IgD-negative memory B cell (primary cell): ENCODE results near the gene DDN. TPM values are rescaled to one million over a fixed set of nuclear protein-coding genes. Genes with fewer than 3 reads are reported as not detected.
A peak's percentile ranks its signal among the peaks of the same experiment; 100 is the strongest.

Experiments
- H3K27ac Mint-ChIP-seq, 3 donors: one replicate each; pipeline ENCODE4 v1.8.0; 2020 to 2022; ENCODE audit warnings: mild to moderate bottlenecking in 3 of 3, mixed read lengths in 3 of 3, moderate library complexity in 1 of 3
- H3K27me3 Mint-ChIP-seq: one replicate; pipeline ENCODE4 v1.8.0; 2021; ENCODE audit warnings: mixed read lengths
- H3K36me3 Mint-ChIP-seq: one replicate; pipeline ENCODE4 v1.8.0; 2020; ENCODE audit warnings: mild to moderate bottlenecking, mixed read lengths
- H3K4me1 Mint-ChIP-seq, 3 donors: one replicate each; pipeline ENCODE4 v1.8.0; 2020 to 2022; ENCODE audit warnings: mixed read lengths in 3 of 3, mild to moderate bottlenecking in 1 of 3
- H3K4me3 Mint-ChIP-seq, 4 donors: one replicate each; pipeline ENCODE4 v1.8.0; 2020 to 2022; ENCODE audit warnings: mild to moderate bottlenecking in 4 of 4, mixed read lengths in 4 of 4, moderate library complexity in 3 of 4
- H3K9me3 Mint-ChIP-seq, 3 donors: one replicate each; pipeline ENCODE4 v1.8.0; 2020 to 2021; ENCODE audit warnings: mixed read lengths in 3 of 3, mild to moderate bottlenecking in 1 of 3
- polyA plus RNA-seq: library from polyadenylated mRNA; unstranded; fragments of 300-500 nt; fragmentation: Illumina TruSeq; gene quantifications from one replicate; pipeline ENCODE4 v1.2.3, GENCODE V29; 2021

DDN gene
- polyA plus RNA-seq, 1 donor from 2014 or later: not detected

DNA sequence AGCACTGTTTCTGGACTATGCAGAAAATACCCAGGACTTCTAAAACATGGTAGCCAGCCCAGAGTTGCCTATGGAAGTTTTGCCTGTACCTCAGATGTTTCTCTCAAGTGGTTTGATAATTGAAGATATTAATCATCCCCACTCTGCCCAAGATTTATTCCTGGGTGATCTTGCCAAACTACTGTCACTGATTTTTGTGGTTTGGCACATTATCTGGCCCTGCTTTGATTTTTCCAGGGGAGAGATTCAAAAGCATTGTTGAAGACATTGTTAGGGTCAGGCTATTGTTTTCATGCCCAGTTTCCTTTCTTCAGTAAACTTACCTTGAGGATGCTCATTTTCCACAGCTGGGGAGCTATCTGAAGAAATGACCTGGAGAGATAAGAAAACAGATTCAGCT lies 13.6 kb upstream of the DDN start:
- H3K36me3 Mint-ChIP-seq: peaks cover 7% of the 10 kb centered on the region
- H3K27me3 Mint-ChIP-seq: peaks cover 1% of the 10 kb centered on the region
- peaks cover 8 to 18% (median 17%) of the 10 kb centered on the region in 3 donors for H3K4me1 Mint-ChIP-seq
- H3K4me3 Mint-ChIP-seq: no peak overlapping the region
- H3K27ac Mint-ChIP-seq: no peak overlapping the region
- H3K9me3 Mint-ChIP-seq: no peaks in the 10 kb centered on the region

DNA sequence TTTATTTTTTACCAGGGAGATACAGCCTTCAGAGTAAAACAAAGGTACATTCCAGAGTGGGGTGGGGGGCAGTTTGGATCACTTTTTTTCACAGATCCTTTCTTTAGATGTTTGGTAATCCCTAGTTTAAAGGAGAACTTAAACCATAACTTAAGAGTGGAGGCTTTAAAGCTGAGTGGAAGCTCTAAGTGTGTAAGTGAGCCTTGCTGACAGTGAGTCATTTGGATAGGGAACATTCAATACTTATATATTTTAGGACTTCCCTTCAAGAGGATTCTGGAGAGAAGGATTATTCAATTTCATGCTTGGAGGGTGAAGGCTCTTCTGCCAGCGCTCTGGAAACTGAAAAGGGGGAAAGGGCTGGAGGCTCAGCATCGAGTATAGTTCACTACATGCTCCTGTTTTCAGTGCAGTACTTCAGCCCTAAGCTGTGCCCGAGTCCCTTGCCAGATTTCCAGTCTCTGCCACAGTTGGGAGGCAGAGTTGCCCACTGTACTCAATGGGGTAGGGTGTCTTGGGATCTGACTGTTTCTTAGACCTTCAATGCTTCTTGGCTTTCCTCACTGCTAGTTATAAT lies 11.0 kb upstream of the DDN start:
- Mint-ChIP-seq H3K27ac (no peak overlapping the region), H3K27me3 (peaks cover 1% of the 10 kb centered on the region), H3K4me1 (peaks cover 1 to 2% (median 2%) of the 10 kb centered on the region in 3 donors), H3K4me3 (no peak overlapping the region), H3K36me3 (peaks cover 7% of the 10 kb centered on the region), H3K9me3 (no peaks in the 10 kb centered on the region)

DNA sequence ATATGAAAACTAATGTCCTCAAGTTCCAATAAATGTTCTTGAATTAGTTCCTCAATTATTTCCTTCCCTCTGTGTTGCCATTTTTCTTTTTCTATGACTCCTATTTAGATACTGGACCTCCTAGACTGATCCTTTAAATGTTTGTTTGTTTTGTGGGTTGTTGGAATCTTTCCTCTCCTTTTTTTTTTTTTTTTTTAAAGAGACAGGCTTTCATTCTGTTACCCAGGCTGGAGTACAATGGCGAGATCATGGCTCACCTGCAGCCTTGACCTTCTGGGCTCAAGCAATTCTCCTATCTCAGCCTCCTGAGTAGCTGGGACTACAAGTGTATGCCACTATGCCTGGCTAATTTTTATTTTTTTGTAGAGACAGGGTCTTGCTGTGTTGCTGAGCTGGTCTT lies 9.8 kb upstream of the DDN start:
- Mint-ChIP-seq H3K4me3 (no peak overlapping the region), H3K27ac (no peak overlapping the region), H3K4me1 (no peaks in the 10 kb centered on the region), H3K36me3 (peaks cover 12% of the 10 kb centered on the region), H3K27me3 (peaks cover 1% of the 10 kb centered on the region), H3K9me3 (no peaks in the 10 kb centered on the region)

DNA sequence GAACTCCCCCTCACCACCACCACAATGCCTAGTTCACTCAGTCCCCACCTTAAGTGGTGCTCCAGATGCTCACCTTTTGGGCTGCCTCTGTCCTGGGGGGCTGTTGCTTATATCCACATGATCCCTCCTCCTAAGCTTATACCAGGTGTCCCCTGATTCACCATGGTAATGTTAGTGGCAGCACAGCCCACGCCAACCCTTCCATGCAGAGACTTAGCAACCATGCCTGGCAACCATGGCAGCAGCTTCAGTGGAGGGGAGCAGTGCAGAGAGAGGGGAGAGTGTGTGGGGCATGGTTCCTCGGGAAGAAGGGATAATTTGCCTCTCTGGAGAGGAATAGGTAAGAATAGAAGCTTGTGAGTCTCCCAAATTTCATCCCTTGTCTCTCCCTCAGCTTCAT lies 1.2 kb upstream of the DDN start:
- Mint-ChIP-seq H3K27ac (peak overlapping the region in 1 of 3 donors; percentile 49), H3K27me3 (peaks cover 17% of the 10 kb centered on the region), H3K36me3 (peaks cover 16% of the 10 kb centered on the region), H3K9me3 (no peaks in the 10 kb centered on the region), H3K4me1 (peaks cover 11 to 19% (median 13%) of the 10 kb centered on the region in 3 donors), H3K4me3 (peak overlapping the region; percentile 30 to 72 (median 62))

DNA sequence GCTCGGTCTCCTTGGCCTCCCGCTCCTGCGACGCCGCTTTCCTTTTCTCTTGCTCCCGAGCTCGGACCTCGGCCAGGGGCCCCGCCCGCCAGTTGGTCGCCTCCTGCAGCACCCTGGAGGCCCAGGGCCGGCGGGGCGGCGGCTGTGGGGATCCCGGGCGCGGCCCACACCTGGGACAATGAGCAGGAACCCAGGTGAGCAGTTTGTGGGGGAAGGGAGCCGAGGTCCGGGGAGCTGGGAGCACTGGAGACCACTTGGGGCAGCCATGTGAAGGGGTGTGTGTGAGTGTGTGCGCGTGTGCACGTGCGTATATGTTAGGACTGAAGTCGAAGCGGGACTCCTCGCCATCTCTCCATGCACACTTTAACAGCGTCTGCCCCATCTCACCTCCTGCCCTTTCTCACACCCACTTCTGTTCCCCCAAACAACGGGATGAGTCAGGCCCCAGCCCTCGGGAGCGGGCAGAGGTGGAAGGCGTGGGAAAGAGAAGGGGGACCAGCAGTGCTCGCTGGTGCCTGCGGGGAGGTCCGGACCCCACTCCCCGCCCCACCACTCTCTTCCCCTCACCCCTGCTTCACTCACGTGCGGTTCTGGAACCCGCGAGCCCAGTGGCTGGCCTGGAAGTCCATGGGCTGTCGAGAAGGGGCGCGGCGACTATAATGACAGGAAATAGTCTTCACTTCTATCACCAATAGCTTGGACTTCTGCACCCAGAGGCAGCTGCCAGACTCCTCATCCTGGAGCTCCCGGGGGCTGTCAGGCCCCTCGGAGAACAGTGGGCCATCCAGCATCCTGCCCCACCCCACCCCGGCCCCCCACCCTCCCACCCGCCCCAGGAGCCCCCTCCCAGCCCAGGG lies 450 bp downstream of the DDN start:
- H3K27me3 Mint-ChIP-seq: peaks cover 28% of the 10 kb centered on the region
- peaks cover 14 to 19% (median 15%) of the 10 kb centered on the region in 3 donors for H3K4me1 Mint-ChIP-seq
- no peaks in the 10 kb centered on the region for H3K9me3 Mint-ChIP-seq
- H3K27ac Mint-ChIP-seq: peak overlapping the region in 2 of 3 donors; percentile 20 to 49
- peak overlapping the region; percentile 72 to 92 (median 82) for H3K4me3 Mint-ChIP-seq
- peaks cover 10% of the 10 kb centered on the region for H3K36me3 Mint-ChIP-seq

DNA sequence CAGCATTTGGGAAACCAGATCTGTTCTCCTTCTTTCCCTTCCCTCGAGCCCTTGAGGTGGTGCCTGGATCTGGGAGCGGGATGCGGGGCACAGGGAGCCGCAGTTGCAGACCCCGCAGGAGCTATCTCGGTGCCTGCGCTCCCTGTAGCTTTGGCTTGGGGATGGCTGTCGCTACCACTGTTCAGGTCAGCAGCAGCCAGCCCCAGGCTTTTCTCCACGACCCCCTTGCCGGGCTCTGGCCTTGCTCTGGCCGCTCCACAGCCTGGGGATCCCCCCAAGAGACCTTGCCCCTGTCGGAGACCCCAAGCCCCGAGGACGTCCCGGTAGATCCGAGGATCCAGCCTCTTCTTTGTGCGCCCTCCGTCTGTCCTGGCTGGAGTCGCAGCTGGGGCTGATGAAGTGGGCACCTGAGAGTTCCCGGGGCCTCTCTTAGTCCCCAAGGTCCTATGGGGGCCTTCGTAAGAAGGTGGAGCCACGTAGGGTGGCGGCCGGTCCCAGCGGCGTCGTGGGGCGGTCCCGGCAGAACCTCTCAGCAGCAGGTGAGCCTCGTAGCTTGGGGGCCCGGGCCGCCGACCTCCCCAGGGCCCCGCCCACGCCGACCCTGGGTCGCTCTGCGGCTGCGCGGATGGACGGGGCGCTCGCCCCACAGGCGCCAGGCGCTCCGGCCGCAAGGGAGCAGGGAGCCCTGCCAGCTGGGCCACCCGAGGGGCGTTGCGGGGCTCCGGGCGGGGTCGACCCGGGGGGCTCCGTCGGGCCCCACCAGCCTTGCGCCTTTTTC lies 1.3 kb downstream of the DDN start:
- H3K9me3 Mint-ChIP-seq: no peaks in the 10 kb centered on the region
- peak overlapping the region; percentile 78 to 92 (median 84) for H3K4me3 Mint-ChIP-seq
- H3K27ac Mint-ChIP-seq: peak overlapping the region in 2 of 3 donors; percentile 36 to 94
- H3K27me3 Mint-ChIP-seq: peaks cover 31% of the 10 kb centered on the region
- H3K36me3 Mint-ChIP-seq: peaks cover 10% of the 10 kb centered on the region
- peaks cover 14 to 19% (median 15%) of the 10 kb centered on the region in 3 donors for H3K4me1 Mint-ChIP-seq

DNA sequence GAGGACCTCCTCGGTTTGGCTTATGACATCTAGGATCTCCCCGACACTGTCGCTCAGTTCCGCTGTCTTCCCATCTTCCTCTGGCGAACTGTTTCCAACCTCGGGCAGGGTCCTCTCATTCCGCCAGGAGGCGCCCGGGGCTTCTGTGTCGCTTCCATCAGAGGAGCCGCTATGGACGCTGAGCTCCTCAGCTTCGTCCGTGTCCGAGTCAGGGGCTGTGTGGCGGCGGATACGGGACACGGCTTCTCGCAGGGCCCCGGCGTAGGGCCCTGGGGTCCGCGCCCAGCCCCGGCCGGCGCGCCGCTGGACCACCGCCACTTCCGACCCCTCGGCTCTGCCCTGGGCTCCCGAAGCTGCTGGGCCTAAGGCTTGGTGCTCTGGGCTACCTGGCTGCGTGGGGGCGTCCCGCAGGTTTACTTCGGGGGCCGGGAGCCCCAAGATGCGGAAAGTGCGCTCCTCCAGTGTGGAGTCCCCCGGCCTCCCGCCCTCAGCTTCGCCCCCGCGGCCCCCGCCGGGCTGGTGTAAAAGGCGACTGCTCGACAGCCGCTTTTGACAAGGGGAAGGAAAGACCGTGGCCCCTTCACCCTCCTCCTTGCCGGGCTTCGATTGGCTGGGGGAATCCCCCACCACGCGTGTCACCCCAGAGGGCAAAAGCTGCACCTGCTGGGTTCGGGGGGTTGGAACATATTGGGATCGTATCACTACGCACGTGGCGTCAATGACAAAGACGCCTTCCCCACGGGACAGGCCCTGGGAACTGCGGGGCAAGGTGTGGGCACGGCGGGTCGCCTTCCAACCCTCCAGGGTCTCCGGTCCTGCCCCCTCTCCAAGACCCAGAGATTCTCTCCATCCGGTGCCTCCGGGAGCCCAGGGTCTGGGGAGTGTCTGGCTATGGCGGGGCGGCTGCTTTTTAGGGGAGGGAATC lies 2.1 kb downstream of the DDN start:
- peaks cover 6% of the 10 kb centered on the region for H3K36me3 Mint-ChIP-seq
- H3K27me3 Mint-ChIP-seq: peaks cover 33% of the 10 kb centered on the region
- peak overlapping the region in 2 of 3 donors; percentile 36 to 94 for H3K27ac Mint-ChIP-seq
- H3K4me3 Mint-ChIP-seq: peak overlapping the region; percentile 78 to 90 (median 84)
- peaks cover 13 to 19% (median 15%) of the 10 kb centered on the region in 3 donors for H3K4me1 Mint-ChIP-seq
- H3K9me3 Mint-ChIP-seq: no peaks in the 10 kb centered on the region

DNA sequence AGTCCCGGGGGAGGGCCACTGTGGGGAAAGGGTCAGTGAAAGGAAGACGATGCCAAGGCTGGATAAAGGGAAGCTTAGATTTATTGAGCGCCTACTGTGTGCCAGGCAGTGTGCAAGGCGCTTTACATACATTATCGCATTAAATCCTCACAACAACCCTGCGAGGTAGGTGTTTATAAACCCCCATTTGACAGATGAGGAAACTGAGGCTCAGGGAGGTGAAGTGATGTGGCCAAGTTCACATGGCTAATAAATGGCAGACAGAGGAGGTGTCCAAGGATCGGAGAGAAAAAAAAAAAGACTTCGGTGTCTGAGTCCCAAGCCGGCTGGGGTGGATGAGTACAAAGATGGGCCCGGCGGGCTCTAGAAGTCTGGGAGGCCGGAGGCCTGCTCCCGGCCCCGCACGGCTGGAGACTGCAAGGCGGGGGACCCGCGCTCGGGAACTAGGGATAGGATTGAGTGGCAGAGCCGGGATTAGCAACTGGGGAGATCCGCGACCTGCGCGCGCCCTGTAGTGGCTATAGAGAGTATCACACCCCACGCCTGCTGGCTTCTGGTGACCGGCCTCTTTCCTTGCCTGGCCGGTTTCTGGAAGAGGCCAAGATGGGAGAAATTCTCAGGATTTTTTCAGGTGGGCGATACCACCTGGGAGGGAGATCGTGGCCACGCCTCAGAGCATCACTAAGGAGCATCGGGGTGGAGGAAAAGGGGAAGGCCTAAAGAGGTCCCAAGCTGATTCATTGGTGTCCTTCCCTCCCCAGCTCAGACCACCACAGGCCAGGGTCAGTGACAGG lies 3.9 kb downstream of the DDN start:
- H3K27me3 Mint-ChIP-seq: peaks cover 31% of the 10 kb centered on the region
- peaks cover under 1% of the 10 kb centered on the region for H3K36me3 Mint-ChIP-seq
- peaks cover 11 to 18% (median 13%) of the 10 kb centered on the region in 3 donors for H3K4me1 Mint-ChIP-seq
- H3K4me3 Mint-ChIP-seq: peak overlapping the region in 3 of 4 donors; percentile 25 to 84 (median 78)
- no peaks in the 10 kb centered on the region for H3K9me3 Mint-ChIP-seq
- peak overlapping the region; percentile 78 to 92 (median 83) for H3K27ac Mint-ChIP-seq

DNA sequence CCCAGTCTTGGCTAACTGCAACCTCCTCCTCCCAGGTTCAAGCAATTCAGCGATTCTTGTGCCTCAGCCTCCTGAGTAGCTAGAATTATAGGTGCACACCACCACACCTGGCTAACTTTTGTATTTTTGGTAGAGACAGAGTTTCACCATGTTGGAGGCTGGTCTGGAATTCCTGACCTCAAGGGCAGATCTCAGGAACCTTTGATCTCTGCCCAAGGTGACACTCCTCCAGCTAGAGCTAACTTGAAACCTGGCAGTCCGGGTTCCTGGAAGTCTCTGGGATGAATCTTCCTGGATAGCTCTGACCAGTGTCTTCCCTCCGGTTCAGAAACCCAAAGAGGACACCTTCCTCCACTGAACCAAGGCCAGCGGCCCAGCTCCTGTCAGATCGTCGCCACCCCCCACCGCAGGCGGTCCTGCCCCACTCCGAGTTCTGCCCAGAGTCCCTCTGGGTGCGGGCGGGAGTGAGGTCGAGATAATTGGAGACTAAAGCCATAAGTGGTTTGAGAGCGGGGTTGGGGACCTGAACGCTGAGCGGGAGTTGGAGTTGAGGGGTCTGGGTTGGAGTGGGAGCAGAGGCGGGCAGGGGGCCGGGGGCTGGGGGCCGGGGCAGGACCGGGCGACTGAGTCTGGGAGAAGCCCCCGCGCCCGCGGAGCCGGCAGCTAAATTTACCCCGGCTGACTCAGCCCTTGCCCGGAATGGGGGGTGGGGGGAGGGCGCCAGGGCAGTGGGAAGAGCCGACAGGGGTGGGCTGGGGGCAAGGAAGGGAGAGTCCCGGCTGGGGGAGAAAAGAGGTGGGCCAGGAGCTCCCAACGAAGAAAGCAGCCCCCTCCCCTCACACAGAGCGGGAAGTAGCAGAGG lies 4.7 kb downstream of the DDN start:
- H3K9me3 Mint-ChIP-seq: no peaks in the 10 kb centered on the region

DNA sequence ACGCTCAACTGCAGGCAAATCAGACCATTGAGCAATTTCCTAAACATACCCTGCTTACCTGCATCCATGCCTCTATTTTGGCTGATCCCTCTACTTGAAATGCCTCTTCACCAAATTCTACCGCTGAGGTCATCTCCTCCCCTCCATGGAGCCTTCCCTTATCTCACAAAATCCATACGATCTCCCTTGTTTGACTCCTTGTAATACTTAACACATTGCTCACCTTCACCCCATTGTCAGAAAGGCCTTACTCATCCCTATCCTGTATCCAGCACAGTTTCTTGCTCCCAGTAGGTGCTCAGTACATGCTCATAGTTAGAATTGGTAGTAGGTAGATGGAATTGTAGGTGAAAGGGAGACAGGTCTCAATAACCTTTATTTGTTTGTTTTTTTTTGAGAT lies 5.4 kb downstream of the DDN start:
- peaks cover 33% of the 10 kb centered on the region for H3K27me3 Mint-ChIP-seq
- no peak overlapping the region for H3K4me3 Mint-ChIP-seq

More for the DNA sequence above, 4.7 kb downstream of the DDN start:
- H3K4me1 Mint-ChIP-seq: peaks cover 8 to 10% (median 10%) of the 10 kb centered on the region in 3 donors
- peaks cover 29% of the 10 kb centered on the region for H3K27me3 Mint-ChIP-seq
- H3K36me3 Mint-ChIP-seq: no peaks in the 10 kb centered on the region
- H3K4me3 Mint-ChIP-seq: peak overlapping the region in 1 of 4 donors; percentile 84
- H3K27ac Mint-ChIP-seq: no peak overlapping the region

DNA sequence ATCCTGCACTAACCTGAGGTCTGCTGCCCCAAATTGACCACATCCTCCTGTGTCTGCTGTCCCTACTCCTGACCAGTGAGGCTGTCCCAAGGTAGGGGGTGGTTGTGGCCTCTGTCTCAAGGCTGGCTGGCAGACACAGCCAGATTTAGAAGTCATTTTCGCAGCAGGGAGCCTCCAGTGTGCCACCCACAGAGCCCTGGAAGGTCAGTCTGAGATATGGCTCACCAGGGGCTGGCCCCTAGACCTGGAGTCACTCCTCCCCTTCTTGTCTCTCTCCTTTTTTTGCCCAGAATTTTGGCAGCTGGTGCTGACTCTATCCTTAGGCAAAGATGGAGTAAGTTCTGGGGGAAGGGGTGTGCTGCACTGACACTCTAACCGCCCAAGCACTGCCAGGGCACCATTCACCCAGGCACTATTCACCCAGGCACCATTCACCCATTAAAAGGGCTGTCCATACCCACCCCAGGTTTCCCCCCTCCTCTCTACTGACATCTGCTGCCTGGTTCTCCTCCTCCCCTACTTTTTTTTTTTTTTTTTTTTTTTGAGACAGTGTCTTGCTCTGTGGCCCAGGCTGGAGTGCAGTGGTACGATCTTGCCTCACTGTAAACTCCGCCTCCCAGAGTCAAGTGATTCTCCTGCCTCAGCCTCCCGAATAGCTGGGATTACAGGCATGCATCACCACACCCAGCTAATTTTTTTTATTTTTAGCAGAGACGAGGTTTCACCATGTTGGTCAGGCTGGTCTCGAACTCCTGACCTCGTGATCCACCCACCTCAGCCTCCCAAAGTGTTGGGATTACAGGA lies 7.7 kb downstream of the DDN start:
- H3K4me3 Mint-ChIP-seq: no peak overlapping the region
- H3K4me1 Mint-ChIP-seq: peaks cover 4 to 7% (median 4%) of the 10 kb centered on the region in 3 donors
- H3K27ac Mint-ChIP-seq: peak overlapping the region in 1 of 3 donors; percentile 17
- no peaks in the 10 kb centered on the region for H3K36me3 Mint-ChIP-seq
- no peaks in the 10 kb centered on the region for H3K9me3 Mint-ChIP-seq
- peaks cover 44% of the 10 kb centered on the region for H3K27me3 Mint-ChIP-seq

More for the DNA sequence above, 5.4 kb downstream of the DDN start:
- peaks cover 6 to 8% (median 7%) of the 10 kb centered on the region in 3 donors for H3K4me1 Mint-ChIP-seq
- H3K9me3 Mint-ChIP-seq: no peaks in the 10 kb centered on the region
- H3K27ac Mint-ChIP-seq: no peak overlapping the region
- H3K36me3 Mint-ChIP-seq: no peaks in the 10 kb centered on the region

DNA sequence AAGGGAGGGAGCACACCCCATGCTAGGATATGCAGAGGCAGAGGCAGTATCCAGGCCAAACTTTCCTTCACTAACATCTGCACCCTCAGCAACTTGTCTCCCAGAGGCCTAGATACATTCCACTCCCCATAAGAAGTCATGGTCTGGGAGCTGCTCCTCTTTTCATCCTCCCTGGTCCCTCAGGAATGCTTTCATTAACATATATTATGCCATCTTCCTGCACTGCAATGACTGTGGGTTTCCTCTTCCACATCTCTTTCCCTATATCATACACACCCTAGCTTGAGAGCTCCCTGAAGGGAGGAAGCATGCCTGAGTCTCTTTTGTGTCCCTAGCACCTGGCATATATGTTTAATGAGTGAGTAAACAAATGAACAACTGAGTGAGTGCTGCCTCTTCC lies 8.6 kb downstream of the DDN start:
- H3K27ac Mint-ChIP-seq: peak overlapping the region in 1 of 3 donors; percentile 17
- H3K27me3 Mint-ChIP-seq: peaks cover 43% of the 10 kb centered on the region
- H3K9me3 Mint-ChIP-seq: no peaks in the 10 kb centered on the region
- no peaks in the 10 kb centered on the region for H3K36me3 Mint-ChIP-seq
- H3K4me3 Mint-ChIP-seq: no peak overlapping the region
- H3K4me1 Mint-ChIP-seq: peaks cover 1 to 5% (median 3%) of the 10 kb centered on the region in 3 donors
